ENCODE data around the gene VAC14. TPM values are rescaled to one million over a fixed set of nuclear protein-coding genes. Genes with fewer than 3 reads are reported as not detected.
A peak's percentile ranks its signal among the peaks of the same experiment; 100 is the strongest.
"Not testable (repeated sequence)": the region's sequence is repeated elsewhere in the genome, so short reads cannot be mapped to it uniquely, and the experiment has no call there.

VAC14 gene
- 100 to 1,000 TPM in 1 of 4 donors, 10 to 100 TPM in 3; 44.0 to 106 (median 64.5) TPM for total RNA-seq

GRCh38 chr16:70800781-70801480 is at the start of gene VAC14:
TSS of gene VAC14 (minus strand) at chr16:70801158. CDS start at chr16:70800900, 258 bp downstream.
- peak within 1 kb of the TSS; percentile 70 to 95 (median 88) for H3K4me3 ChIP-seq
- peak within 1 kb of the TSS; percentile 48 to 82 (median 62) for H3K27ac ChIP-seq
- peaks cover 0 to 3% (median 0%) of the 10 kb centered on the region in 3 donors for H3K36me3 ChIP-seq
- H3K9me3 ChIP-seq, result no peaks in the 10 kb centered on the region
- peaks cover 0 to 17% (median 6%) of the 10 kb centered on the region in 4 donors for H3K4me1 ChIP-seq
- DNase-seq, result peak; percentile 98 to 99 (median 98)
- H3K27me3 ChIP-seq, result no peaks in the 10 kb centered on the region
- no peak for TF ChIP-seq CTCF (IDR thresholded peaks at IDR 0.05)
- TF ChIP-seq POLR2A (IDR thresholded peaks at IDR 0.05), result peak; percentile 38 to 42

GRCh38 chr16:70823498-70824118 is 22.6 kb upstream of the VAC14 start:
- not testable (repeated sequence) for H3K27me3 ChIP-seq, DNase-seq, H3K36me3 ChIP-seq, H3K27ac ChIP-seq, H3K4me3 ChIP-seq, H3K4me1 ChIP-seq, H3K9me3 ChIP-seq

- H3K4me3 ChIP-seq, H3K27me3 ChIP-seq, H3K27ac ChIP-seq, H3K4me1 ChIP-seq, H3K9me3 ChIP-seq, H3K36me3 ChIP-seq, DNase-seq: not testable (repeated sequence)
Observed at GRCh38 chr16:70822734-70823133, 21.8 kb upstream of the VAC14 start.

GRCh38 chr16:70818088-70818487 is 17.1 kb upstream of the VAC14 start:
- not testable (repeated sequence) for H3K4me1 ChIP-seq, H3K4me3 ChIP-seq, H3K27me3 ChIP-seq, H3K9me3 ChIP-seq, H3K36me3 ChIP-seq, DNase-seq, H3K27ac ChIP-seq

- H3K4me3 ChIP-seq, result no peak overlapping the region
- no peak overlapping the region for H3K27ac ChIP-seq
- H3K36me3 ChIP-seq, result no peaks in the 10 kb centered on the region
- no peaks in the 10 kb centered on the region for H3K9me3 ChIP-seq
- H3K4me1 ChIP-seq, result no peaks in the 10 kb centered on the region
- no peaks in the 10 kb centered on the region for H3K27me3 ChIP-seq
- no peak for DNase-seq
- TF ChIP-seq POLR2A (IDR thresholded peaks at IDR 0.05) (no peak), CTCF (IDR thresholded peaks at IDR 0.05) (no peak)
Observed at GRCh38 chr16:70809392-70810060, 8.6 kb upstream of the VAC14 start.

GRCh38 chr16:70808371-70808770 is 7.4 kb upstream of the VAC14 start:
- H3K4me3 ChIP-seq, result no peak overlapping the region
- H3K27ac ChIP-seq, result no peak overlapping the region
- H3K4me1 ChIP-seq, result no peaks in the 10 kb centered on the region
- H3K9me3 ChIP-seq, result no peaks in the 10 kb centered on the region
- no peak for DNase-seq
- H3K27me3 ChIP-seq, result no peaks in the 10 kb centered on the region
- TF ChIP-seq POLR2A (IDR thresholded peaks at IDR 0.05) (no peak), CTCF (IDR thresholded peaks at IDR 0.05) (no peak)
- no peaks in the 10 kb centered on the region for H3K36me3 ChIP-seq

- no peak for DNase-seq
- Histone ChIP-seq H3K4me3 (no peak overlapping the region), H3K36me3 (no peaks in the 10 kb centered on the region), H3K9me3 (no peaks in the 10 kb centered on the region), H3K27ac (no peak overlapping the region), H3K27me3 (no peaks in the 10 kb centered on the region), H3K4me1 (no peaks in the 10 kb centered on the region)
- TF ChIP-seq CTCF (IDR thresholded peaks at IDR 0.05) (no peak), POLR2A (IDR thresholded peaks at IDR 0.05) (no peak)
Observed at GRCh38 chr16:70805787-70806186, 4.8 kb upstream of the VAC14 start.

Data from Peyer's patch (tissue), 4 donors.